HepG2 (cell line): Measurements from ENCODE around the gene HSPE1. TPM values are rescaled to one million over a fixed set of nuclear protein-coding genes. Genes with fewer than 3 reads are reported as not detected.
A peak's percentile ranks its signal among the peaks of the same experiment; 100 is the strongest.

ENCODE experiments used
- ATAC-seq: fragments of 200-7000 bp; cut with Tn5 transposase; 3 replicates; pipeline ENCODE4 v1.9.1; 2020; ENCODE audit warnings: mild to moderate bottlenecking, moderate library complexity
- BruUV-seq: library from RNA; stranded (reverse); fragments of 400-500 nt; replicated peaks from 2 replicates; lab custom pipeline; 2021; lab: Mats Ljungman, UMichigan
- CTCF ChIA-PET: fragments of 300-600 bp; formaldehyde crosslinking; extraction: SDS; loops from one replicate; lab custom pipeline; 2021; ENCODE audit warnings: low total read pairs, inconsistent platforms, low intra/inter-chr PET ratio; lab: Yijun Ruan, JAX
- POLR2A ChIA-PET: fragments of 350-600 bp; sonication (Branson Sonifier 250); formaldehyde crosslinking; loops from one replicate; lab custom pipeline; 2020; ENCODE audit warnings: antibody characterized with exemption, inconsistent platforms; lab: Yijun Ruan, JAX
- DNase-seq: peaks from one replicate; pipeline ENCODE4 v3.0.0-alpha.2; 2015; ENCODE audit warnings: low spot score
- FAIRE-seq: peaks from 3 replicates; lab custom pipeline; 2011; peaks lifted over from hg19 to GRCh38; lab: Jason Lieb, UNC
- H2AFZ ChIP-seq: one replicate; pipeline ENCODE4 v1.6.1; 2011; ENCODE audit warnings: low read length, inconsistent platforms
- H3K27ac ChIP-seq: fragments of 300-600 bp; 3 replicates; pipeline ENCODE4 v1.8.0; 2011; ENCODE audit warnings: mixed run types, mild to moderate bottlenecking, mixed read lengths, low read length, inconsistent platforms; ENCODE audit not compliant: insufficient read depth; ENCODE audit errors: extremely low read length
- H3K27me3 ChIP-seq, 2 experiments: fragments of 200-600 bp in 1 of 2; 2 replicates in 1 of 2; 3 replicates in 1 of 2; pipeline versions ENCODE4 v1.6.0 to v1.8.0; 2011; ENCODE audit warnings: low read length in 2 of 2, mild to moderate bottlenecking in 2 of 2, moderate library complexity in 2 of 2, inconsistent platforms in 1 of 2; ENCODE audit not compliant: insufficient read depth in 2 of 2, control insufficient read depth in 1 of 2
- H3K36me3 ChIP-seq, 2 experiments: fragments of 200-600 bp in 1 of 2; replicated peaks in 1 of 2; 2 replicates in 1 of 2; 3 replicates in 1 of 2; pipeline versions ENCODE4 v1.5.1 to v1.8.0; 2011; ENCODE audit warnings: low read length in 2 of 2, inconsistent platforms in 1 of 2; ENCODE audit not compliant: insufficient read depth in 2 of 2, control insufficient read depth in 1 of 2
- H3K4me1 ChIP-seq: 2 replicates; pipeline ENCODE4 v1.5.1; 2012; ENCODE audit warnings: low read length, inconsistent platforms; ENCODE audit not compliant: insufficient read depth
- H3K4me2 ChIP-seq: 2 replicates; pipeline ENCODE4 v1.6.0; 2011; ENCODE audit warnings: low read depth, low read length, inconsistent platforms
- H3K4me3 ChIP-seq, 3 experiments: fragments of 200-600 bp in 1 of 3; sonication (generic), shearing (Covaris generic) in 1 of 3; replicated peaks in 1 of 3; 2 replicates each; pipeline ENCODE4 v1.5.1; 2011 to 2016; ENCODE audit warnings: low read length in 3 of 3, inconsistent platforms in 2 of 3, low read depth in 2 of 3, mild to moderate bottlenecking in 2 of 3, control low read depth in 1 of 3, mixed read lengths in 1 of 3; ENCODE audit not compliant: insufficient read depth in 1 of 3
- H3K79me2 ChIP-seq: one replicate; pipeline ENCODE4 v1.6.1; 2011; ENCODE audit warnings: low read length, inconsistent platforms; ENCODE audit not compliant: insufficient read depth
- H3K9ac ChIP-seq: 2 replicates; pipeline ENCODE4 v1.6.0; 2011; ENCODE audit warnings: mild to moderate bottlenecking, low read depth, low read length, inconsistent platforms; ENCODE audit not compliant: insufficient read depth
- H3K9me3 ChIP-seq: 2 replicates; pipeline ENCODE4 v1.5.1; 2012; ENCODE audit warnings: mild to moderate bottlenecking, low read length
- H4K20me1 ChIP-seq: 2 replicates; pipeline ENCODE4 v1.6.0; 2011; ENCODE audit warnings: inconsistent platforms, mild to moderate bottlenecking, low read length, moderate library complexity; ENCODE audit not compliant: insufficient read depth
- CERS6 ChIP-seq: sonication (generic); formaldehyde crosslinking; IDR thresholded peaks from 2 replicates; pipeline ENCODE4 v1.5.0; 2020; ENCODE audit warnings: missing genetic modification reagents
- FOXK2 ChIP-seq: fragments of 450-650 bp; IDR thresholded peaks from 2 replicates; pipeline ENCODE4 v1.6.1; 2016
- HDAC6 ChIP-seq: fragments of 200-600 bp; sonication (generic); IDR thresholded peaks from 2 replicates; pipeline ENCODE4 v1.7.0; 2017; ENCODE audit warnings: mild to moderate bottlenecking, antibody characterized with exemption, low read length, low read depth
- KDM4B ChIP-seq: sonication (generic); formaldehyde crosslinking; IDR thresholded peaks from 2 replicates; pipeline ENCODE4 v1.4.0; 2020; ENCODE audit warnings: missing genetic modification reagents
- KDM5A ChIP-seq: fragments of 200-600 bp; sonication (generic); IDR thresholded peaks from 2 replicates; pipeline ENCODE4 v1.7.0; 2018; ENCODE audit warnings: antibody characterized with exemption, mild to moderate bottlenecking, low read length, borderline replicate concordance
- LBX2 ChIP-seq: sonication (generic); formaldehyde crosslinking; IDR thresholded peaks from 2 replicates; pipeline ENCODE4 v1.5.0; 2020; ENCODE audit warnings: missing genetic modification reagents, mild to moderate bottlenecking, borderline replicate concordance
- MAFG ChIP-seq: sonication (generic); formaldehyde crosslinking; IDR thresholded peaks from 2 replicates; pipeline ENCODE4 v1.5.1; 2020; ENCODE audit warnings: mild to moderate bottlenecking, missing genetic modification reagents
- MYPOP ChIP-seq: sonication (generic); formaldehyde crosslinking; IDR thresholded peaks from 2 replicates; pipeline ENCODE4 v1.8.1; 2023; ENCODE audit warnings: mild to moderate bottlenecking, moderate library complexity, missing genetic modification reagents
- THAP8 ChIP-seq: sonication (generic); formaldehyde crosslinking; IDR thresholded peaks from 2 replicates; pipeline ENCODE4 v1.5.1; 2020; ENCODE audit warnings: missing genetic modification reagents, mild to moderate bottlenecking, borderline replicate concordance
- ZFP62 ChIP-seq: sonication (generic); formaldehyde crosslinking; IDR thresholded peaks from 2 replicates; pipeline ENCODE4 v1.4.0; 2020; ENCODE audit warnings: missing genetic modification reagents
- ZNF234 ChIP-seq: sonication (generic); formaldehyde crosslinking; conservative IDR thresholded peaks from 2 replicates; pipeline ENCODE4 v1.5.1; 2020; ENCODE audit warnings: mild to moderate bottlenecking, missing genetic modification reagents
- ZNF296 ChIP-seq: sonication (generic); formaldehyde crosslinking; conservative IDR thresholded peaks from 2 replicates; pipeline ENCODE4 v1.5.0; 2020; ENCODE audit warnings: mild to moderate bottlenecking, missing genetic modification reagents
- ZNF512B ChIP-seq: sonication (generic); formaldehyde crosslinking; IDR thresholded peaks from 2 replicates; pipeline ENCODE4 v1.5.1; 2020; ENCODE audit warnings: missing genetic modification reagents, mild to moderate bottlenecking, borderline replicate concordance
- ZNF563 ChIP-seq: sonication (generic); formaldehyde crosslinking; IDR thresholded peaks from 2 replicates; pipeline ENCODE4 v1.8.0; 2022; ENCODE audit warnings: mild to moderate bottlenecking, moderate library complexity, missing genetic modification reagents
- ZNF572 ChIP-seq: sonication (generic); formaldehyde crosslinking; IDR thresholded peaks from 2 replicates; pipeline ENCODE4 v1.5.1; 2020; ENCODE audit warnings: mild to moderate bottlenecking, missing genetic modification reagents
- ZNF607 ChIP-seq: sonication (generic); formaldehyde crosslinking; IDR thresholded peaks from 2 replicates; pipeline ENCODE4 v1.5.1; 2020; ENCODE audit warnings: missing genetic modification reagents, mild to moderate bottlenecking, borderline replicate concordance
- ZNF879 ChIP-seq: sonication (generic); formaldehyde crosslinking; IDR thresholded peaks from 2 replicates; pipeline ENCODE4 v1.8.1; 2023; ENCODE audit warnings: missing genetic modification reagents
- ZSCAN30 ChIP-seq: sonication (generic); formaldehyde crosslinking; IDR thresholded peaks from 2 replicates; pipeline ENCODE4 v1.5.0; 2020; ENCODE audit warnings: mild to moderate bottlenecking, missing genetic modification reagents
- WGBS: methylation state at CpG from one replicate; pipeline ENCODE4 v1.1.6; 2017; ENCODE audit warnings: low lambda C conversion rate; 5-methylcytosine and 5-hydroxymethylcytosine counted together
- in situ Hi-C: cut with HindIII; loops from 2 replicates; pipeline ENCODE4 v1.10.0; 2017; ENCODE audit warnings: low pct_unique_long_range_greater_than_20kb; ENCODE audit not compliant: extremely low pct_ligation_motif_present
- intact Hi-C: fragments of 100-400 bp; cut with micrococcal nuclease; formaldehyde crosslinking; loops from one replicate; pipeline ENCODE4 v1.10.0; 2022; ENCODE audit not compliant: unreplicated experiment
- polyA plus RNA-seq, 8 experiments: library from polyadenylated mRNA; depleted of rRNA in 3 of 8; stranded (reverse) in 7 of 8; unstranded in 1 of 8; fragments of >200 nt; fragmentation: Illumina TruSeq in 4 of 8; extraction: Trizol in 4 of 8; gene quantifications; 2 replicates each; pipeline versions ENCODE4 v1.2.1 to v1.2.3, GENCODE V29; 2011 to 2016; ENCODE audit warnings: low read depth in 4 of 8, missing spikeins in 1 of 8, mixed read lengths in 1 of 8; ENCODE audit not compliant: insufficient read depth in 1 of 8
- total RNA-seq, 5 experiments: library from RNA; depleted of rRNA; stranded (reverse); fragments of >200 nt; fragmentation: Illumina TruSeq; extraction: Trizol; gene quantifications; 2 replicates each; pipeline ENCODE4 v1.2.3, GENCODE V29; 2016; ENCODE audit warnings: low read depth in 1 of 5

The HSPE1 gene
- total and polyA plus RNA-seq, 2 of the 13 experiments (the other 11 are each of a cell fraction or from before 2014, with no cell fraction given): 244 to 823 TPM

GRCh38 chr2:197516393-197516761 lies 16.2 kb downstream of the HSPE1 start:
- in situ Hi-C loops: loop anchor here (10.0 kb wide), 1 partner anchor 188 kb away; the partner anchor contains the start of gene MARS2
- DNase-seq (peak; percentile 29), ATAC-seq (peak; percentile 49), FAIRE-seq (no peak)
- H3K4me3 ChIP-seq: peak overlapping the region; percentile 89 to 98 (median 91)
- H3K9me3 ChIP-seq: no peaks in the 10 kb centered on the region
- H3K79me2 ChIP-seq: peaks cover 60% of the 10 kb centered on the region
- peak overlapping the region; percentile 77 for H3K27ac ChIP-seq
- no peaks in the 10 kb centered on the region; a peak in 1 of 5 replicates for H3K27me3 ChIP-seq
- peaks cover 45% of the 10 kb centered on the region for H3K4me1 ChIP-seq
- H3K4me2 ChIP-seq: peak overlapping the region; percentile 79
- POLR2A ChIA-PET: interaction anchor here (0.8 to 5.6 kb wide), 17 partner anchors 8 to 190 kb away, joined by 3 to 177 read pairs (median 9); partner anchors contain the start of genes COQ10B, HSPD1, HSPE1 and MARS2
- H3K9ac ChIP-seq: peak overlapping the region; percentile 97
- H3K36me3 ChIP-seq: peaks cover 0 to 3% of the 10 kb centered on the region in 2 experiments; a peak in 1 of 5 replicates
- under 1% methylated on average over 11 of the region's 17 CpGs for WGBS
- no TSS peak for BruUV-seq
- peaks cover 24% of the 10 kb centered on the region for H4K20me1 ChIP-seq
- intact Hi-C loops: loop anchor here (1.0 to 5.0 kb wide), 4 partner anchors 63 to 261 kb away; partner anchors contain the start of genes COQ10B and MARS2
- no peak overlapping the region for H2AFZ ChIP-seq
- CTCF ChIA-PET: no interaction called here
- TF ChIP-seq ZNF512B (CRISPR knock-in tag) (no peak), ZSCAN30 (CRISPR knock-in tag) (0 out of 2 replicates have a peak, but pooled peaks have one; percentile 10), LBX2 (CRISPR knock-in tag) (0 out of 2 replicates have a peak, but pooled peaks have one; percentile 1), FOXK2 (0 out of 2 replicates have a peak, but pooled peaks have one; percentile 35), ZFP62 (0 out of 2 replicates have a peak, but pooled peaks have one; percentile 1), ZNF234 (CRISPR knock-in tag) (0 out of 2 replicates have a peak, but pooled peaks have one; percentile 32), CERS6 (CRISPR knock-in tag) (no peak), ZNF563 (CRISPR knock-in tag) (no peak), MAFG (CRISPR knock-in tag) (peak; percentile 77), ZNF572 (0 out of 2 replicates have a peak, but pooled peaks have one; percentile 16), THAP8 (CRISPR knock-in tag) (no peak), ZNF879 (CRISPR knock-in tag) (0 out of 2 replicates have a peak, but pooled peaks have one; percentile 8), KDM5A (peak; percentile 5; the same call in 1 of the 2 replicates), MYPOP (CRISPR knock-in tag) (0 out of 2 replicates have a peak, but pooled peaks have one; percentile 1), ZNF607 (CRISPR knock-in tag) (0 out of 2 replicates have a peak, but pooled peaks have one; percentile 16), KDM4B (CRISPR knock-in tag) (no peak), HDAC6 (no peak), ZNF296 (CRISPR knock-in tag) (no peak)
